ENCODE measurements around the gene PRR20G. TPM values are rescaled to one million over a fixed set of nuclear protein-coding genes. Genes with fewer than 3 reads are reported as not detected.

The PRR20G gene
- polyA plus RNA-seq, 1 donor from 2014 or later: not detected

- Histone ChIP-seq H3K4me3 (ENCODE audit: low read length) (no peak overlapping the region), H3K27me3 (ENCODE audit: insufficient read depth, low read depth, low read length) (no peaks in the 10 kb centered on the region), H3K9me2 (ENCODE audit: insufficient read depth, low read length) (no peaks in the 10 kb centered on the region), H3K79me2 (replicated peaks; ENCODE audit: insufficient read depth, low read length) (no peaks in the 10 kb centered on the region), H4K20me1 (ENCODE audit: insufficient read depth) (no peaks in the 10 kb centered on the region), H3F3A (ENCODE audit: insufficient read depth, low read length, poor library complexity, severe bottlenecking) (no peaks in the 10 kb centered on the region), H3K9ac (ENCODE audit: low read length) (no peak overlapping the region), H3K4me2 (ENCODE audit: low read length) (no peak overlapping the region), H3K27ac (ENCODE audit: low read length) (no peak overlapping the region), H3K36me3 (ENCODE audit: insufficient read depth, low read length) (no peaks in the 10 kb centered on the region), H3K9me3 (ENCODE audit: low read length) (no peaks in the 10 kb centered on the region), H2AFZ (ENCODE audit: low read depth, low read length) (no peak overlapping the region)
- no peak for TF ChIP-seq SMC3 (conservative IDR thresholded peaks at IDR 0.05; ENCODE audit: poor library complexity)
- no peak for TF ChIP-seq MXI1 (conservative IDR thresholded peaks at IDR 0.05; ENCODE audit: poor library complexity, severe bottlenecking)
- TF ChIP-seq EZH2 (IDR thresholded peaks at IDR 0.05; ENCODE audit: borderline replicate concordance, insufficient read depth, low read length, poor library complexity, severe bottlenecking): no peak
Observed at GRCh38 chr3:127235706-127236105, 52.1 kb downstream of the PRR20G start.

- H3K79me2 ChIP-seq (replicated peaks; ENCODE audit: insufficient read depth, low read length): no peaks in the 10 kb centered on the region
- H3K4me2 ChIP-seq (ENCODE audit: low read length): no peak overlapping the region
- no peak overlapping the region for H3K9ac ChIP-seq (ENCODE audit: low read length)
- TF ChIP-seq MXI1 (conservative IDR thresholded peaks at IDR 0.05; ENCODE audit: poor library complexity, severe bottlenecking): no peak
- TF ChIP-seq EZH2 (IDR thresholded peaks at IDR 0.05; ENCODE audit: borderline replicate concordance, insufficient read depth, low read length, poor library complexity, severe bottlenecking): no peak
- H3K4me3 ChIP-seq (ENCODE audit: low read length): no peak overlapping the region
- no peak overlapping the region for H3K27ac ChIP-seq (ENCODE audit: low read length)
- no peaks in the 10 kb centered on the region for H3K9me2 ChIP-seq (ENCODE audit: insufficient read depth, low read length)
- H4K20me1 ChIP-seq (ENCODE audit: insufficient read depth): no peaks in the 10 kb centered on the region
- H2AFZ ChIP-seq (ENCODE audit: low read depth, low read length): no peak overlapping the region
- no peaks in the 10 kb centered on the region for H3K36me3 ChIP-seq (ENCODE audit: insufficient read depth, low read length)
- H3K9me3 ChIP-seq (ENCODE audit: low read length): no peaks in the 10 kb centered on the region
- no peaks in the 10 kb centered on the region for H3F3A ChIP-seq (ENCODE audit: insufficient read depth, low read length, poor library complexity, severe bottlenecking)
- no peaks in the 10 kb centered on the region for H3K27me3 ChIP-seq (ENCODE audit: insufficient read depth, low read depth, low read length)
Observed at GRCh38 chr3:127234778-127235177, 53.1 kb downstream of the PRR20G start.

Small RNAs within 50 kb of the gene (small RNA-seq; reads per million reads assigned to genes)
- 0 reads per million in 3 experiments for gene RNU6-1047P

Other genes with a start within 250 kb of the PRR20G start
- gene PRR23E, start 94.9 kb downstream of the PRR20G start, polyA plus RNA-seq: not detected in 2 replicates

Data from neural cell (in vitro differentiated cells).